CD4-positive, alpha-beta T cell treated with Interleukin-12 subunit alpha and Interleukin-12 subunit beta, for 1 hour (primary cell): Measurements from ENCODE around the gene TOR1AIP1.

Source experiments
- DNase-seq: peaks from one replicate; pipeline ENCODE4 v3.0.0-alpha.2; 2020

Gene TOR1AIP1

GRCh38 chr1:179883040-179883744 lies 1.1 kb downstream of the TOR1AIP1 start:
- DNase-seq = peak; percentile 59

GRCh38 chr1:179883745-179884138 lies 1.7 kb downstream of the TOR1AIP1 start:
- DNase-seq = peak; percentile 80

GRCh38 chr1:179888071-179888470 lies 6.0 kb downstream of the TOR1AIP1 start:
- no peak for DNase-seq

GRCh38 chr1:179889589-179889988 lies 7.5 kb downstream of the TOR1AIP1 start:
- no peak for DNase-seq

- DNase-seq = no peak
These were observed 28.8 kb downstream of the TOR1AIP1 start for GRCh38 chr1:179910934-179911333.

GRCh38 chr1:179911812-179912211 lies 29.7 kb downstream of the TOR1AIP1 start:
- no peak for DNase-seq

GRCh38 chr1:179917601-179918429 lies 35.7 kb downstream of the TOR1AIP1 start:
- no peak for DNase-seq

- DNase-seq = no peak
These were observed 39.4 kb downstream of the TOR1AIP1 start for GRCh38 chr1:179921472-179921871.

GRCh38 chr1:179921981-179922872 lies 40.1 kb downstream of the TOR1AIP1 start:
- no peak for DNase-seq

- no peak for DNase-seq
These were observed 40.9 kb downstream of the TOR1AIP1 start for GRCh38 chr1:179923029-179923428.

- DNase-seq = no peak
These were observed 42.2 kb downstream of the TOR1AIP1 start for GRCh38 chr1:179924268-179924667.

- DNase-seq = no peak
These were observed 43.2 kb downstream of the TOR1AIP1 start for GRCh38 chr1:179925302-179925701.

- no peak for DNase-seq
These were observed 44.1 kb downstream of the TOR1AIP1 start for GRCh38 chr1:179925922-179926849.

- DNase-seq = no peak
These were observed 44.7 kb downstream of the TOR1AIP1 start for GRCh38 chr1:179926850-179927205.

GRCh38 chr1:179929955-179930798 lies 48.1 kb downstream of the TOR1AIP1 start:
- no peak for DNase-seq

- DNase-seq = no peak
These were observed 48.8 kb downstream of the TOR1AIP1 start for GRCh38 chr1:179930867-179931266.

- no peak for DNase-seq
These were observed 51.1 kb downstream of the TOR1AIP1 start for GRCh38 chr1:179933219-179933618.

- no peak for DNase-seq
These were observed 53.9 kb downstream of the TOR1AIP1 start for GRCh38 chr1:179935909-179936496.

- DNase-seq = no peak
These were observed 55.7 kb downstream of the TOR1AIP1 start for GRCh38 chr1:179937668-179938254.

GRCh38 chr1:179938752-179939151 lies 56.7 kb downstream of the TOR1AIP1 start:
- DNase-seq = no peak
